Endothelial cell of umbilical vein (primary cell): ENCODE data around the gene CDX2. TPM values are rescaled to one million over a fixed set of nuclear protein-coding genes. Genes with fewer than 3 reads are reported as not detected.

Experiments
- BruUV-seq: library from RNA; stranded (reverse); fragments of 400-500 nt; replicated peaks from 2 replicates; lab custom pipeline; 2021; lab: Mats Ljungman, UMichigan
- CTCF ChIA-PET: fragments of 300-600, 350-600 bp; sonication (Branson Sonifier 250); formaldehyde crosslinking; loops from one replicate; lab custom pipeline; 2021; ENCODE audit warnings: antibody characterized with exemption, inconsistent platforms; lab: Charles Lee
- POLR2A ChIA-PET: fragments of 300-600, 350-600 bp; sonication (Branson Sonifier 250); formaldehyde crosslinking; loops from one replicate; lab custom pipeline; 2021; ENCODE audit warnings: antibody characterized with exemption, inconsistent platforms; lab: Charles Lee
- DNase-seq: peaks from one replicate; pipeline ENCODE4 v3.0.0-alpha.2; 2011; ENCODE audit warnings: low read depth, low spot score
- FAIRE-seq: peaks from 2 replicates; lab custom pipeline; 2011; peaks lifted over from hg19 to GRCh38; lab: Jason Lieb, UNC
- H2AFZ ChIP-seq: 2 replicates; pipeline ENCODE4 v1.6.0; 2012; ENCODE audit warnings: low read depth, low read length, control low read depth, inconsistent platforms
- H3K27ac ChIP-seq: 2 replicates; pipeline ENCODE4 v1.5.1; 2011; ENCODE audit warnings: low read depth, mild to moderate bottlenecking, control low read depth, low read length, moderate library complexity; ENCODE audit not compliant: insufficient read depth
- H3K27me3 ChIP-seq, 2 experiments: 2 replicates each; pipeline versions ENCODE4 v1.6.0 to v1.6.1; 2011; ENCODE audit warnings: low read length in 2 of 2, mixed read lengths in 1 of 2; ENCODE audit not compliant: control insufficient read depth in 2 of 2, insufficient read depth in 2 of 2
- H3K36me3 ChIP-seq, 2 experiments: 2 replicates in 1 of 2; 3 replicates in 1 of 2; pipeline ENCODE4 v1.5.1; 2011; ENCODE audit warnings: low read length in 2 of 2, mild to moderate bottlenecking in 1 of 2, moderate library complexity in 1 of 2; ENCODE audit not compliant: control insufficient read depth in 2 of 2, insufficient read depth in 2 of 2; ENCODE audit errors: extremely low read depth in 1 of 2
- H3K4me1 ChIP-seq: 3 replicates; pipeline ENCODE4 v1.5.1; 2011; ENCODE audit warnings: mild to moderate bottlenecking, low read length; ENCODE audit not compliant: control insufficient read depth, insufficient read depth; ENCODE audit errors: extremely low read depth
- H3K4me2 ChIP-seq: 2 replicates; pipeline ENCODE4 v1.6.1; 2011; ENCODE audit warnings: low read length, control low read depth, mixed read lengths; ENCODE audit not compliant: insufficient read depth
- H3K4me3 ChIP-seq, 3 experiments: fragments of 200-600 bp in 1 of 3; sonication (generic), shearing (Covaris generic) in 1 of 3; replicated peaks in 1 of 3; 2 replicates each; pipeline ENCODE4 v1.5.1; 2011 to 2016; ENCODE audit warnings: control low read depth in 3 of 3, low read length in 3 of 3, mild to moderate bottlenecking in 2 of 3, inconsistent platforms in 1 of 3, low read depth in 1 of 3, moderate library complexity in 1 of 3; ENCODE audit not compliant: insufficient read depth in 1 of 3
- H3K79me2 ChIP-seq: 2 replicates; pipeline ENCODE4 v1.6.0; 2012; ENCODE audit warnings: low read length, inconsistent platforms; ENCODE audit not compliant: control insufficient read depth, insufficient read depth
- H3K9ac ChIP-seq: replicated peaks from 2 replicates; pipeline ENCODE3; 2011; ENCODE audit warnings: low read length, control low read depth; ENCODE audit not compliant: insufficient read depth; ENCODE audit errors: extremely low read depth
- H3K9me1 ChIP-seq: replicated peaks from 3 replicates; pipeline ENCODE4 v1.6.0; 2011; ENCODE audit warnings: mild to moderate bottlenecking, low read length; ENCODE audit not compliant: control insufficient read depth, insufficient read depth; ENCODE audit errors: extremely low read depth
- H3K9me3 ChIP-seq: replicated peaks from 2 replicates; pipeline ENCODE4 v1.5.1; 2012; ENCODE audit warnings: low read length, inconsistent platforms; ENCODE audit not compliant: control insufficient read depth, insufficient read depth
- H4K20me1 ChIP-seq: replicated peaks from 2 replicates; pipeline ENCODE3; 2011; ENCODE audit warnings: mild to moderate bottlenecking, low read length; ENCODE audit not compliant: control insufficient read depth, insufficient read depth; ENCODE audit errors: extremely low read depth
- EZH2 ChIP-seq: IDR thresholded peaks from 2 replicates; pipeline ENCODE4 v1.6.1; 2012; ENCODE audit warnings: borderline replicate concordance, low read depth, mild to moderate bottlenecking, moderate library complexity, low read length, inconsistent platforms; ENCODE audit not compliant: severe bottlenecking
- FOS ChIP-seq: IDR thresholded peaks from 2 replicates; pipeline ENCODE4 v1.6.1; 2011; ENCODE audit warnings: mild to moderate bottlenecking, low read length, moderate library complexity, borderline replicate concordance; ENCODE audit not compliant: insufficient read depth
- JUN ChIP-seq: IDR thresholded peaks from 2 replicates; pipeline ENCODE4 v1.6.1; 2011; ENCODE audit warnings: borderline replicate concordance, low read depth; ENCODE audit not compliant: insufficient read length, insufficient read depth
- POLR2AphosphoS5 ChIP-seq: IDR thresholded peaks from 2 replicates; pipeline ENCODE4 v1.6.1; 2012; ENCODE audit warnings: low read depth, mild to moderate bottlenecking, control low read depth, low read length, moderate library complexity; ENCODE audit not compliant: insufficient read depth
- dilution Hi-C: fragments of 300-500 bp; cut with MboI; formaldehyde crosslinking; loops from one replicate; pipeline ENCODE4 v1.15.0; 2019; ENCODE audit warnings: low sequenced_read_pairs; ENCODE audit not compliant: extremely low pct_ligation_motif_present
- intact Hi-C: fragments of 100-400 bp; cut with micrococcal nuclease; formaldehyde crosslinking; loops from one replicate; pipeline ENCODE4 v1.10.0; 2022
- polyA plus RNA-seq, 4 experiments: library from polyadenylated mRNA; depleted of rRNA in 3 of 4; stranded (reverse) in 3 of 4; unstranded in 1 of 4; fragments of >200 nt; gene quantifications; 2 replicates each; pipeline versions ENCODE4 v1.2.1 to v1.2.3, GENCODE V29; 2011 to 2012; ENCODE audit warnings: missing spikeins in 1 of 4
- total RNA-seq: library from RNA; stranded (reverse); gene quantifications from 2 replicates; pipeline ENCODE4 v1.2.3, GENCODE V29; 2021

CDX2 gene
- total and polyA plus RNA-seq, 2 donors (not counting 3 experiments of a cell fraction or from before 2014, with no cell fraction given), result not detected

GRCh38 chr13:27920677-27921420 is 48.3 kb downstream of the CDX2 start:
- peak overlapping the region in 1 of 3 experiments; percentile 9 for H3K4me3 ChIP-seq
- dilution Hi-C loops, result no loop called here
- H2AFZ ChIP-seq, result no peak overlapping the region
- no peak overlapping the region for H3K27ac ChIP-seq
- H3K9ac ChIP-seq, result no peak overlapping the region
- no peaks in the 10 kb centered on the region for H3K36me3 ChIP-seq
- no peak overlapping the region for H3K4me2 ChIP-seq
- H3K27me3 ChIP-seq, result peaks cover 83 to 98% of the 10 kb centered on the region in 2 experiments
- DNase-seq, result no peak
- no TSS peak for BruUV-seq
- ChIA-PET POLR2A (no interaction called here), CTCF (interaction anchor here (1.1 to 2.9 kb wide), 4 partner anchors 33 to 388 kb away, joined by 3 to 16 read pairs (median 4); no protein-coding TSS in a partner anchor)
- no peaks in the 10 kb centered on the region for H3K79me2 ChIP-seq
- H3K9me1 ChIP-seq, result no peaks in the 10 kb centered on the region
- H4K20me1 ChIP-seq, result no peaks in the 10 kb centered on the region
- FAIRE-seq, result no peak
- peaks cover 5% of the 10 kb centered on the region for H3K4me1 ChIP-seq
- intact Hi-C loops, result no loop called here
- TF ChIP-seq JUN, result no peak
- peak; percentile 44 for TF ChIP-seq EZH2
- no peak for TF ChIP-seq FOS
- no peaks in the 10 kb centered on the region for H3K9me3 ChIP-seq

- FAIRE-seq, result no peak
- H3K4me2 ChIP-seq, result peak within 1 kb of the TSS; percentile 7
- peak within 1 kb of the TSS in 1 of 3 experiments; percentile 13 for H3K4me3 ChIP-seq
- peaks cover 84 to 98% of the 10 kb centered on the region in 2 experiments for H3K27me3 ChIP-seq
- no peaks in the 10 kb centered on the region for H3K36me3 ChIP-seq
- dilution Hi-C loops (no loop called here), intact Hi-C loops (no loop called here)
- no TSS peak for BruUV-seq
- peaks cover 7% of the 10 kb centered on the region for H3K4me1 ChIP-seq
- H3K9ac ChIP-seq, result no peak within 1 kb of the TSS
- ChIA-PET POLR2A (no interaction called here), CTCF (interaction anchor here (0.8 to 2.9 kb wide), 5 partner anchors 34 to 388 kb away, joined by 3 to 16 read pairs (median 3); no protein-coding TSS in a partner anchor)
- H3K9me1 ChIP-seq, result no peaks in the 10 kb centered on the region
- H3K79me2 ChIP-seq, result no peaks in the 10 kb centered on the region
- no peak within 1 kb of the TSS for H2AFZ ChIP-seq
- TF ChIP-seq POLR2AphosphoS5, result no peak
- TF ChIP-seq EZH2, result peak; percentile 92
- H3K9me3 ChIP-seq, result no peaks in the 10 kb centered on the region
- H3K27ac ChIP-seq, result no peak within 1 kb of the TSS
- no peaks in the 10 kb centered on the region for H4K20me1 ChIP-seq
- no peak for DNase-seq
Measured at GRCh38 chr13:27919934-27920676, 49.0 kb downstream of the CDX2 start, which contains the start of gene PDX1. Gene PDX1, plus strand, starts transcription at chr13:27920000. Its CDS starts 139 bp downstream, at chr13:27920139.
